ENCODE results near the gene ZNF333.
"Not testable (repeated sequence)": the region's sequence is repeated elsewhere in the genome, so short reads cannot be mapped to it uniquely, and the experiment has no call there.

The ZNF333 gene

DNA sequence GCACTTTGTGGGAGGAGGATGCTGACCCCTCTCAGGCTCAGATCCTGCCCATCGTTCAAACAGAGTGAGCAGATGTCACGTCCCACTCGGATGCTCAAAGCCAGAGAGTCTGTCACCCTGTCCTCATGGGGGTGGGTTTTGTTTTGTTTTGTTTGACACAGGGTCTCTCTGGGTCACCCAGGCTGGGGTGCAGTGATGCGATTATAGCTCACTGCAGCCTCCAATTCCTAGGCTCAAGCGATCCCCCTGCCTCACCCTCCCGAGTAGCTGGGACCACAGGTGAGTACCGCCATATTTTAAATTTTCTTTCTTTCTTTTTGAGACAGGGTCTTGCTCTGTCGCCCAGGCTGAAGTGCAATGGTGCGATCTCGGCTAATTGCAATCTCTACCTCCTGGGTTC lies 84.5 kb downstream of the ZNF333 start:
- no peak for TF ChIP-seq ZFX (IDR thresholded peaks at IDR 0.05)
- TF ChIP-seq, protein P1, sequence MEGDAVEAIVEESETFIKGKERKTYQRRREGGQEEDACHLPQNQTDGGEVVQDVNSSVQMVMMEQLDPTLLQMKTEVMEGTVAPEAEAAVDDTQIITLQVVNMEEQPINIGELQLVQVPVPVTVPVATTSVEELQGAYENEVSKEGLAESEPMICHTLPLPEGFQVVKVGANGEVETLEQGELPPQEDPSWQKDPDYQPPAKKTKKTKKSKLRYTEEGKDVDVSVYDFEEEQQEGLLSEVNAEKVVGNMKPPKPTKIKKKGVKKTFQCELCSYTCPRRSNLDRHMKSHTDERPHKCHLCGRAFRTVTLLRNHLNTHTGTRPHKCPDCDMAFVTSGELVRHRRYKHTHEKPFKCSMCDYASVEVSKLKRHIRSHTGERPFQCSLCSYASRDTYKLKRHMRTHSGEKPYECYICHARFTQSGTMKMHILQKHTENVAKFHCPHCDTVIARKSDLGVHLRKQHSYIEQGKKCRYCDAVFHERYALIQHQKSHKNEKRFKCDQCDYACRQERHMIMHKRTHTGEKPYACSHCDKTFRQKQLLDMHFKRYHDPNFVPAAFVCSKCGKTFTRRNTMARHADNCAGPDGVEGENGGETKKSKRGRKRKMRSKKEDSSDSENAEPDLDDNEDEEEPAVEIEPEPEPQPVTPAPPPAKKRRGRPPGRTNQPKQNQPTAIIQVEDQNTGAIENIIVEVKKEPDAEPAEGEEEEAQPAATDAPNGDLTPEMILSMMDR (conservative IDR thresholded peaks at IDR 0.05): no peak
- H3K27ac ChIP-seq: no peak overlapping the region

DNA sequence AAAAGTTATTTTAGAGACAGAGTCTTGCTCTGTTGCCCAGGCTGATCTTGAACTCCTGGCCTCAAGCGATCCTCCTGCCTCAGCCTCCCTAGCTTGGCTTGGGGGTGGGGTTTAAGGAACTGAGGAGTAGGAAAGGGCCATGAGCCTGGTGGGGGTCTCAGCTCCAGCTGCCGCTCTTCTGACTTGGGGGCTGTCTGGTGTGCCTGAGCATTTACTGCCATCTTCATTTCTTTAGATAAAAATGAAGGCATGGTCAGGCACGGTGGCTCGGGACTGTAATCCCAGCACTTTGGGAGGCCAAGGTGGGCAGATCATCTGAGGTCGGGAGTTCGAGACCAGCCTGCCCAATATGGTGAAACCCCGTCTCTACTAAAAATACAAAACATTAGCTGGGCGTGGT lies 85.5 kb downstream of the ZNF333 start:
- not testable (repeated sequence) for H3K27ac ChIP-seq

DNA sequence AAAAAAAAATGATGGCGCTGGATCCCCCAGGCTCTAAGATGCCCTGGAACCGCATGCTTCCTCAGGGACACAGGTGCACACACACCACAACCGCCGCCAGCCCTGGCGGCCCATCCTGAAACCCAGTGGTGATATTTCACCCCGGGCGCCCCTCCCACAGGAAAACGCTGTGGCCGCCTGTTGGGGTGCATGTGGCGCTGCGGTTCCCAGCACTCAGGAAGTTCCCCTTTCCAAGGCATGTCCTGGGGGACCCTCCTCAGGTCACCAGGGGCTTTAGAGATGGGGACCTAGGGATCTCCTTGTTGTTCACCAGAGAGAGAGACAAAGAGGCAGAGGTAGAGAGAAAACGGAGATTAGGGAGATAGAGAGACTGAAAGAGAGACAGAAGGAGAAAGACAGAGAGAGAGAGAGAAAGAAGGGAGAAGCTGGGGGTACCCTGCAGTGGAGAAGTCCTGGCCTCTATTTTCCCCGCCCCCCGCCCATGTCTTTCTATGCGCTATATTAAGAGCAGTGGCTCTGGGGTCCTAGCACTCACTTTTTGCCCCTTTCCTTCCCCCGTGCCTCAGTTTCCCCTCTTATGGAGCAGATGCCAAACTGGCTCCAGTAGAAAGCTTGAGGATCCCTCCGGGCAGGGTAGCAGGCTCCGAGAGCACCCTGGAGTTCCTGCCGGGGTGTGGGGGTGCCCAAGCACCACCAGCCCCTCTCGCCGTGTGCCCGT lies 86.2 kb downstream of the ZNF333 start:
- no peak overlapping the region for H3K27ac ChIP-seq

DNA sequence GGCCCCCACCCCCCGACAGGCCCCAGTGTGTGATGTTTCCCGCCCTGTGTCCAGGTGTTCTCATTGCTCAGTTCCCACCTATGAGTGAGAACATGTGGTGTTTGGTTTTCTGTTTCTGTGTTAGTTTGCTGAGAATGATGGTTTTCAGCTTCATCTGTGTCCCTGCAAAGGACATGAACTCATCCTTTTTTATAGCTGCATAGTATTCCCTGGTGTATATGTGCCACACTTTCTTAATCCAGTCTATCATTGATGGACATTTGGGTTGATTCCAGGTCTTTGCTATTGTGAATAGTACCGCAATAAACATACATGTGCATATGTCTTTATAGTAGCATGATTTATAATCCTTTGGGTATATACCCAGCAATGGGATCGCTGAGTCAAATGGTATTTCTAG lies 87.8 kb downstream of the ZNF333 start:
- H3K27ac ChIP-seq: not testable (repeated sequence)

More for the DNA sequence above, 86.2 kb downstream of the ZNF333 start:
- no peak for TF ChIP-seq ZFX (IDR thresholded peaks at IDR 0.05)
- TF ChIP-seq, protein P1 (conservative IDR thresholded peaks at IDR 0.05): no peak

DNA sequence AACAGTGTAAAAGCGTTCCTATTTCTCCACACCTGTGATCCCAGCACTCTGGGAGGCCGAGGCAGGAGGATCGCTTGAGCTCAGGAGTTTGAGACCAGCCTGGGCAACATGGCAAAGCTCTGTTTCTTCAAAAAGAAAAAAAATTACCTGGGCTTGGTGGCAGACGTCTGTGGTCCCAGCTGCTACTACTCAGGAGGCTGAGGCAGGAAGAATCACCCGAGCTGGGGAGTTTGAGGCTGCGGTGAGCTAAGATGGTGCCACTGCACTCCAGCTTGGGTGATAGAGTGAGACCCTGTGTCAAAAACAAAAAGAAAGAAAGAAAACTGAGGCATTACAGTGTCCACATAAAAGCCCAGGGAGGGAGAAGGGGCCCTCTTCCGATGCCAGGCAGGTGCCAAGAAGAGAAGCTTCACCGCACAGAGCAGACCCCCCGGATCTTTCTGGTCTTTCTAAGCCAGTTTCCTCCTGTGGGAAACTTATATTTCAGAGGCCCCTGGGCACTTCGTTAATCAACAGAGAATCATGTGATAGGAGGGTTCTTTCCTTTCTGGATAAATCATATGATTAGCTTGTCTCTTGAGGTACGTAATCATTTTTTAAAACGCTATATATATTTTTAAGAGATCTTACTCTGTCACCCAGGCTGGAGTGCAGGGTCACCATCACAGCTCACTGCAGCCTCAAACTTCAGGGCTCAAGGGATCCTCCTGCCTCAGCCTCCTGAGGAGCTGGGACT lies 88.4 kb downstream of the ZNF333 start, which contains the start of gene ADGRE2:
TSS of gene ADGRE2 (minus strand) at position 451 of the 736 bp plus-strand sequence. CDS start 1,804 bp downstream, outside the sequence.
- H3K27ac ChIP-seq: not testable (repeated sequence)

DNA sequence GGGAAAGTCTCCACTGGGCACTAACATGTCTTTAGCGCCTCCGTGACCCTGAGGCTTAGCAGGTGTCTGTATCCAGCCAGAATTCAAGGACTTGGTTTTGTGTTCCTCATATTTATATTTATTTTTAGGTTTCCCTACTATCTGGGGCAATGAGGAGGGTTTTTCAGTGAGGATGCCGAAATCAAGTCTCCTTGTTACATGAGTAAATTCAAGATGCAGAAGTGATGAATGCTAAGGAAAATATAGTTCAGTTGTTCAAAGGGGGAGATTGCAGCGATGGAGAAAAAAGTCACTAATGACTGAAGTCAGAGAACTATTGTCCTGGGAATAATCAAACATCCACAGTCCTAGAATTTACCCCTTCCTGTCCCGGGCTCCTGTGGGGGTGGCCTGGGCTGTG lies 89.3 kb downstream of the ZNF333 start:
- no peak overlapping the region for H3K27ac ChIP-seq

DNA sequence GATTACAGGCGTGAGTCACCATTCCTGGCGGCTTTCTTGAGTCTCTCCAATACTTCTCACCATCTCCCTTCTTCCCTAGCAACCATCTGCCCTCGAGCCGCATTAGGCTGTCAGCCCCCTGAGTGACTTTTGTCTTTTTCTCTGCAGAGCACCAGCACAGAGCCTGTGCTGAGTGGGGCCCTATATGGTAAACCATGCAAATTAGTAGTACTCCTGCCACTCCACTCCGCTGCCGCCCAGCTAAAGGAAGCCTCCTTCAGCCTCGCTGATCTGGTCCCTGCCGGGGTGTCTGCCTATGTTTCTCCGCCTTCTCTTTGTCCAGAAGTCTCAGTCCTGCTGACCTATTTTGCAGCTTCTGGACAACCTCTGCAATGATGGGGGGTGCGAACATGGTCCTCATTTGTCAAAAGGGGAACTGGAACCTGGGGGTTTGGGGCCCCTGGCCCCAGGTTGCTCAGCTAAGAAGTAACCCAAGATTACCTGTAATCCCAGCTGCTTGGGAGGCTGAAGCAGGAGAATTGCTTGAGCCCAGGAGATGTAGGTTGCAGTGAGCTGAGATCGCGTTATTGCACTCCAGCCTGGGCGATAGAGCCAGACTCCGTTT lies 90.9 kb downstream of the ZNF333 start:
- H3K27ac ChIP-seq: not testable (repeated sequence)

More for the DNA sequence above, 89.3 kb downstream of the ZNF333 start:
- TF ChIP-seq, protein P1 (conservative IDR thresholded peaks at IDR 0.05): no peak
- TF ChIP-seq ZFX (IDR thresholded peaks at IDR 0.05): no peak

DNA sequence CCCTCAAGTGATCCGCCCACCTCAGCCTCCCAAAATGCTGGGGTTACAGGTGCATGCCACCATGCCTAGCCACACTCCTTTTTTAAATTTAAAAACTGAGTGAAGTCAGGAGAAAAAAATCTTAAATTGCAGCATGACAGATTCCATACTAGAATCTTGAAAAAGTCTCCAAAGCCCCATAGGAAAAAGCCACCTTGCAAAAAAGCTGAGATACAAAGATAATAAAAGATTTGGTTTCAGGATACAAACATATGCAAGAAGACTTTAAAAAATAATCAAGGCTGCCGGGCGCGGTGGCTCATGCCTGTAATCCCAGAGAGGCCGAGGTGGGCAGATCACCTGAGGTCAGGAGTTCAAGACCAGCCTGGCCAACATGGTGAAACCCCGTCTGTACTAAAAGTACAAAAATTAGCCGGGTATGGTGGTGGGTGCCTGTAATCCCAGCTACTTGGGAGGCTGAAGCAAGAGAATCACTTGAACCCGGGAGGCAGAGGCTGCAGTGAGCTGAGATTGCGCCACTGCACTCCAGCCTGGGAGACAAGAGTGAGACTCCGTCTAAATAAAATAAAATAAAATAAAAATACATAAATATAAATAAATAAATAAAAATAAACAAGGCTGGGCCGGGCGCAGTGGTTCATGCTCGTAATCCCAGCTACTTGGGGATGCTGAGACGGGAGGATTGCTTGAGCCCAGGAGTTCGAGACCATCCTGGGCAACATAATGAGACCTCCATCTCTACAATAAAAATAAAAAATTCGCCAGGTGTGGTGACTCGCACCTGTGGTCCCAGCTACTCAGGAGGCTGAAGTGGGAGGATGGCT lies 92.1 kb downstream of the ZNF333 start:
- not testable (repeated sequence) for H3K27ac ChIP-seq

DNA sequence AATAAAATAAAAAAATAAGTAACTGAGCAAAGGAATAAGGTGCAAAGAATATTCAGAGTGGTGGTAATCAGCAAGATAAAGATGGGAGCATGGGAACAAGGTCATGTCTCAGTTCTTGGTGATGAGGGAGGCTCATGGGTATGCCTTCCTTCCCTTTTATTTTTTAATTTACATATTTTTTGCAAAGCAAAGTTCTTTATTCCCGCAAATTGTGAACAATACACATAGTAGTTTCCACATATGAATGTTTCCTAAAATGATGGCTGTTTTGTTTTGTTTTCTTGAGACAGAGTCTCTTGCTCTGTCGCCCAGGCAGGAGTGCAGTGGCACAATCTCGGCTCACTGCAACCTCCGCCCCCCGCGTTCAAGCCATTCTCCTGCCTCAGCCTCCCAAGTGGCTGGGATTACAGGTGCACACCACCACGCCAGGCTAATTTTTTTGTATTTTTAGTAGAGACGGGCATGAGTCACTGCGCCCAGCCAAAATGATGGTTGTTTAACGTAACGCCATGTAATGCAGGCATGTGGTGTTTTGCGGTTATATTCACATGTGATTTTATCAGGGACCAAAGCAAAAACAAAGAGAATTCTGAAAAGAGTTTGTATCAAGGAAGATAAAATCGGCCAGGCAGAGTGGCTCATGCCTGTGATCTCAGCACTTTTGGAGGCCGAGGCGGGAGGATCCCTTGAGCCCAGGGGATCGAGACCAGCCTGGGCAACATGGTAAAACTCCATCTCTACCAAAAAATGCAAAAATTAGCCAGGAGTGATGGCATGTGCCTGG lies 93.0 kb downstream of the ZNF333 start:
- no peak overlapping the region for H3K27ac ChIP-seq
- TF ChIP-seq, protein P1 (conservative IDR thresholded peaks at IDR 0.05): no peak
- TF ChIP-seq ZFX (IDR thresholded peaks at IDR 0.05): no peak
